Endothelial cell of umbilical vein (primary cell): ENCODE results near the gene MAN2B2.

ENCODE experiments used
- EZH2 ChIP-seq: IDR thresholded peaks from 2 replicates; pipeline ENCODE4 v1.6.1; 2012; ENCODE audit warnings: borderline replicate concordance, low read depth, mild to moderate bottlenecking, moderate library complexity, low read length, inconsistent platforms; ENCODE audit not compliant: severe bottlenecking
- FOS ChIP-seq: IDR thresholded peaks from 2 replicates; pipeline ENCODE4 v1.6.1; 2011; ENCODE audit warnings: mild to moderate bottlenecking, low read length, moderate library complexity, borderline replicate concordance; ENCODE audit not compliant: insufficient read depth
- GATA2 ChIP-seq: IDR thresholded peaks from 2 replicates; pipeline ENCODE4 v1.7.0; 2011; ENCODE audit warnings: low read depth, mild to moderate bottlenecking, moderate library complexity, mixed read lengths, low read length; ENCODE audit not compliant: insufficient read length, insufficient read depth
- JUN ChIP-seq: IDR thresholded peaks from 2 replicates; pipeline ENCODE4 v1.6.1; 2011; ENCODE audit warnings: borderline replicate concordance, low read depth; ENCODE audit not compliant: insufficient read length, insufficient read depth
- MYC ChIP-seq: IDR thresholded peaks from one replicate; pipeline ENCODE4 v1.6.1; 2011; ENCODE audit warnings: mild to moderate bottlenecking, low read depth, low read length
- POLR2A ChIP-seq: IDR thresholded peaks from 2 replicates; pipeline ENCODE4 v1.6.1; 2012; ENCODE audit warnings: low read depth, mild to moderate bottlenecking, control low read depth, low read length
- POLR2AphosphoS5 ChIP-seq: IDR thresholded peaks from 2 replicates; pipeline ENCODE4 v1.6.1; 2012; ENCODE audit warnings: low read depth, mild to moderate bottlenecking, control low read depth, low read length, moderate library complexity; ENCODE audit not compliant: insufficient read depth
- TF ChIP-seq, protein P1 (sequence below), 2 donors: IDR thresholded peaks; 1 replicate in 1 of 2; 2 replicates in 1 of 2; pipeline ENCODE4 v1.5.1; 2011; ENCODE audit warnings: low read length in 2 of 2, mild to moderate bottlenecking in 2 of 2, moderate library complexity in 2 of 2, control low read depth in 1 of 2, inconsistent platforms in 1 of 2, low read depth in 1 of 2; ENCODE audit not compliant: insufficient read depth in 1 of 2; ENCODE audit errors: extremely low read depth in 1 of 2
- TF ChIP-seq, protein P2 (sequence below): IDR thresholded peaks from 2 replicates; pipeline ENCODE4 v1.6.1; 2011; ENCODE audit not compliant: insufficient read depth, insufficient read length

DNA sequence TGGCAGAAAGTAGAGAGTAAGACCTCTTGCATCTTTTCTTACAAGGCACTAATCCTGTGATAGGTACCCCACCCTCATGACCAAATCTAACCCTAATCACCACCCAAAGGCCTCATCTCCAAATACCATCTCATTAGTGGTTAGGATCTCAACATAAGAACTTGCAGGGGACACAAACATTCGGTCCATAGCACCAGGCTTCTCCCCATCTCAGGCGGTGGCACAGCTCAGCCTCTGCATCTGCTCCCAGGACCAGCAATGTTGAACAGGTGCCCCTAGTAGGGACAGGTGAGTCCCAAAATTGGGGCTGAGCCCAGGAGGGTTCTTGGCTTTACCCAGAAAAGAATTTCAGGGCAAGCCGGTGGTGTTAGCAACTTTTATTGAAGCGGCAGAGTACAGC, 57.1 kb downstream of the MAN2B2 start:
- TF ChIP-seq, protein P1, sequence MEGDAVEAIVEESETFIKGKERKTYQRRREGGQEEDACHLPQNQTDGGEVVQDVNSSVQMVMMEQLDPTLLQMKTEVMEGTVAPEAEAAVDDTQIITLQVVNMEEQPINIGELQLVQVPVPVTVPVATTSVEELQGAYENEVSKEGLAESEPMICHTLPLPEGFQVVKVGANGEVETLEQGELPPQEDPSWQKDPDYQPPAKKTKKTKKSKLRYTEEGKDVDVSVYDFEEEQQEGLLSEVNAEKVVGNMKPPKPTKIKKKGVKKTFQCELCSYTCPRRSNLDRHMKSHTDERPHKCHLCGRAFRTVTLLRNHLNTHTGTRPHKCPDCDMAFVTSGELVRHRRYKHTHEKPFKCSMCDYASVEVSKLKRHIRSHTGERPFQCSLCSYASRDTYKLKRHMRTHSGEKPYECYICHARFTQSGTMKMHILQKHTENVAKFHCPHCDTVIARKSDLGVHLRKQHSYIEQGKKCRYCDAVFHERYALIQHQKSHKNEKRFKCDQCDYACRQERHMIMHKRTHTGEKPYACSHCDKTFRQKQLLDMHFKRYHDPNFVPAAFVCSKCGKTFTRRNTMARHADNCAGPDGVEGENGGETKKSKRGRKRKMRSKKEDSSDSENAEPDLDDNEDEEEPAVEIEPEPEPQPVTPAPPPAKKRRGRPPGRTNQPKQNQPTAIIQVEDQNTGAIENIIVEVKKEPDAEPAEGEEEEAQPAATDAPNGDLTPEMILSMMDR (IDR thresholded peaks at IDR 0.05; ENCODE audit: extremely low read depth in 1 of 2, insufficient read depth in 1 of 2, low read depth in 1 of 2, low read length in 2 of 2) = no peak
- TF ChIP-seq POLR2AphosphoS5 (no peak), POLR2A (no peak), EZH2 (no peak), JUN (no peak), GATA2 (no peak), MYC (no peak), FOS (no peak)
- TF ChIP-seq, protein P2, sequence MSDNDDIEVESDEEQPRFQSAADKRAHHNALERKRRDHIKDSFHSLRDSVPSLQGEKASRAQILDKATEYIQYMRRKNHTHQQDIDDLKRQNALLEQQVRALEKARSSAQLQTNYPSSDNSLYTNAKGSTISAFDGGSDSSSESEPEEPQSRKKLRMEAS = no peak
